ENCODE measurements around the gene MYH14. TPM values are rescaled to one million over a fixed set of nuclear protein-coding genes. Genes with fewer than 3 reads are reported as not detected.

The MYH14 gene
- total RNA-seq, 1 experiment from 2014 or later: under 0.01 TPM

Other genes with a start within 250 kb of the MYH14 start
- gene SIGLEC11, start 242.4 kb upstream of the MYH14 start, total RNA-seq (2014; rRNA removed; shearing (Covaris generic)): not detected in 2 replicates
- gene VRK3, start 178.2 kb upstream of the MYH14 start, total RNA-seq (2014; rRNA removed; shearing (Covaris generic)): 26.2 and 41.7 TPM in 2 replicates
- 14.2 and 19.1 TPM in 2 replicates for gene ZNF473, start 177.6 kb upstream of the MYH14 start, total RNA-seq (2014; rRNA removed; shearing (Covaris generic))
- not detected in 2 replicates for gene IZUMO2, start 40.3 kb upstream of the MYH14 start, total RNA-seq (2014; rRNA removed; shearing (Covaris generic))
- gene KCNC3, start 125.8 kb downstream of the MYH14 start, total RNA-seq (2014; rRNA removed; shearing (Covaris generic)): 0.12 TPM in 1 of 2 replicates, not detected in the other
- gene NAPSA, start 162.0 kb downstream of the MYH14 start, total RNA-seq (2014; rRNA removed; shearing (Covaris generic)): under 0.01 TPM in 1 of 2 replicates, not detected in the other
- 92.0 and 102 TPM in 2 replicates for gene NR1H2, start 172.8 kb downstream of the MYH14 start, total RNA-seq (2014; rRNA removed; shearing (Covaris generic))
- gene POLD1, start 180.7 kb downstream of the MYH14 start, total RNA-seq (2014; rRNA removed; shearing (Covaris generic)): 38.6 and 42.7 TPM in 2 replicates
- not detected in 2 replicates for gene SPIB, start 215.3 kb downstream of the MYH14 start, total RNA-seq (2014; rRNA removed; shearing (Covaris generic))
- gene MYBPC2, start 229.3 kb downstream of the MYH14 start, total RNA-seq (2014; rRNA removed; shearing (Covaris generic)): 0.10 TPM in 1 of 2 replicates, not detected in the other